Raji (cell line): Measurements from ENCODE around the gene ABHD12B.

Source experiments
- POLR2A ChIP-seq: IDR thresholded peaks from 2 replicates; pipeline ENCODE4 v1.6.1; 2011; ENCODE audit warnings: low read depth, low read length, control low read depth; ENCODE audit not compliant: insufficient read depth

The ABHD12B gene

GRCh38 chr14:50860478-50861086 lies 11.3 kb upstream of the ABHD12B start:
- TF ChIP-seq POLR2A, result no peak

- no peak for TF ChIP-seq POLR2A
Measured at GRCh38 chr14:50862036-50862570, 9.8 kb upstream of the ABHD12B start.

- TF ChIP-seq POLR2A, result no peak
Measured at GRCh38 chr14:50864237-50864636, 7.6 kb upstream of the ABHD12B start.

- TF ChIP-seq POLR2A, result no peak
Measured at GRCh38 chr14:50864946-50865345, 6.9 kb upstream of the ABHD12B start.

GRCh38 chr14:50865391-50866076 lies 6.3 kb upstream of the ABHD12B start:
- TF ChIP-seq POLR2A, result no peak

GRCh38 chr14:50871228-50871627 lies 625 bp upstream of the ABHD12B start:
- TF ChIP-seq POLR2A, result no peak

- no peak for TF ChIP-seq POLR2A
Measured at GRCh38 chr14:50874757-50875156, 2.9 kb downstream of the ABHD12B start.

GRCh38 chr14:50875359-50876070 lies 3.7 kb downstream of the ABHD12B start:
- no peak for TF ChIP-seq POLR2A

- no peak for TF ChIP-seq POLR2A
Measured at GRCh38 chr14:50882932-50883826, 11.3 kb downstream of the ABHD12B start.

- no peak for TF ChIP-seq POLR2A
Measured at GRCh38 chr14:50883827-50884197, 12.0 kb downstream of the ABHD12B start.

- no peak for TF ChIP-seq POLR2A
Measured at GRCh38 chr14:50887476-50887875, 15.6 kb downstream of the ABHD12B start.

GRCh38 chr14:50892255-50892654 lies 20.4 kb downstream of the ABHD12B start:
- TF ChIP-seq POLR2A, result no peak

- no peak for TF ChIP-seq POLR2A
Measured at GRCh38 chr14:50897658-50898175, 25.9 kb downstream of the ABHD12B start.

GRCh38 chr14:50901361-50901760 lies 29.5 kb downstream of the ABHD12B start:
- no peak for TF ChIP-seq POLR2A

GRCh38 chr14:50904719-50905118 lies 32.9 kb downstream of the ABHD12B start:
- no peak for TF ChIP-seq POLR2A
